ENCODE results near the gene ITIH5. TPM values are rescaled to one million over a fixed set of nuclear protein-coding genes. Genes with fewer than 3 reads are reported as not detected.

The ITIH5 gene
- total and polyA plus RNA-seq, 9 of the 15 experiments (the other 6 are each of a cell fraction or from before 2014, with no cell fraction given): 0.52 to 4.5 (median 2.6) TPM

DNA sequence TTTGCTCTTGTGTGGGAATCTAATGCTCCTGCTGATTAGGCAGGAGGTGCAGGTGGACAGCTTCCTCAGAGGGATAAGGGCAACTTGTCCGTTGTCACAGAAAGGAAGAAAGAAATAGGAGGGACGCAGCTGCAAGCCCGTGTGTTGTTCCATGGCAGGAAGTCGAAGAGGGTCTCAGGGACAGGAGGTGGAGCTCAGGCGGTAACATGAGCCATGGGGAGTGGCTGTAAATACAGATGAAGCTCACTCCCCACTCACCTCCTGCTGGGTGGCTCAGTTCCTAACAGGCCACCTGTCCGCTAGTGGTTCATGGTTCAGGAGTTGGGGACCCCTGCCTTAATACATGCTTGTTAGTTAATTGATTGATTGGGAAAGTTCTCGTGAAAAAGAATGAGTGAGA lies 154.3 kb downstream of the ITIH5 start:
- no TSS peak for BruUV-seq (replicated peaks)
- DNase-seq (ENCODE audit: extremely low read depth in 1 of 4, low spot score in 3 of 4): peak in 1 of 4 experiments; percentile 17
- Histone ChIP-seq H3K4me1 (replicated peaks in 1 of 2; ENCODE audit: control insufficient read depth in 2 of 2, insufficient read depth in 2 of 2, low read length in 2 of 2) (no peaks in the 10 kb centered on the region; a peak in 1 of 5 replicates), H3K36me3 (ENCODE audit: control insufficient read depth, insufficient read depth, low read length) (no peaks in the 10 kb centered on the region), H3K9me3 (replicated peaks; ENCODE audit: control insufficient read depth, insufficient read depth, low read depth, low read length) (no peaks in the 10 kb centered on the region), H3K4me3 (no peak overlapping the region), H2AFZ (ENCODE audit: low read depth, low read length) (peak overlapping the region; percentile 58; the same call in 1 of the 2 replicates), H3K79me2 (ENCODE audit: control insufficient read depth, insufficient read depth, low read length) (no peaks in the 10 kb centered on the region), H3K9me1 (ENCODE audit: control insufficient read depth, insufficient read depth, low read length) (no peaks in the 10 kb centered on the region), H3K27me3 (ENCODE audit: control insufficient read depth in 2 of 2, insufficient read depth in 2 of 2, low read length in 2 of 2) (peaks cover 0 to 6% of the 10 kb centered on the region in 2 experiments; a peak in 1 of 5 replicates), H3K9ac (ENCODE audit: insufficient read depth in 1 of 2, low read depth in 2 of 2, low read length in 2 of 2) (no peak overlapping the region), H3K27ac (ENCODE audit: extremely low read depth, low read depth, low read length) (no peak overlapping the region), H4K20me1 (replicated peaks; ENCODE audit: control insufficient read depth, insufficient read depth, low read length) (no peaks in the 10 kb centered on the region), H3K4me2 (ENCODE audit: insufficient read depth, low read length) (no peak overlapping the region; the same call in 1 of the 2 replicates)
- WGBS (ENCODE audit: insufficient coverage, low coverage, missing lambda C conversion rate): 1% methylated on average over 7 of the region's 7 CpGs
- in situ Hi-C loops (cut with MboI) (no loop called here), intact Hi-C loops (cut with micrococcal nuclease) (no loop called here)
- POLR2A ChIA-PET: no interaction called here
- CTCF ChIA-PET (ENCODE audit: low intra/inter-chr PET ratio): no interaction called here
- TF ChIP-seq XRCC4 (IDR thresholded peaks at IDR 0.05; ENCODE audit: extremely low read depth, insufficient read depth, insufficient read length) (no peak), MTA1 (IDR thresholded peaks at IDR 0.05; ENCODE audit: borderline replicate concordance) (no peak), SP1 (CRISPR knock-in tag; IDR thresholded peaks at IDR 0.05) (no peak), MYBL2 (IDR thresholded peaks at IDR 0.05; ENCODE audit: low read depth) (no peak), MYBL2 (CRISPR knock-in tag; IDR thresholded peaks at IDR 0.05; ENCODE audit: borderline replicate concordance) (no peak), THRAP3 (IDR thresholded peaks at IDR 0.05; ENCODE audit: borderline replicate concordance) (no peak), TCFL5 (CRISPR knock-in tag; conservative IDR thresholded peaks at IDR 0.05) (no peak), CBX2 (IDR thresholded peaks at IDR 0.05; ENCODE audit: insufficient read depth, low read length, poor library complexity, severe bottlenecking) (no peak), RAD21 (CRISPR knock-in tag; conservative IDR thresholded peaks at IDR 0.05 in 1 of 2, IDR thresholded peaks at IDR 0.05 in 1 of 2) (no peak), DMBX1 (CRISPR knock-in tag; IDR thresholded peaks at IDR 0.05; ENCODE audit: borderline replicate concordance) (no peak), ILF3 (IDR thresholded peaks at IDR 0.05; ENCODE audit: borderline replicate concordance) (no peak), KLF6 (CRISPR knock-in tag; IDR thresholded peaks at IDR 0.05; ENCODE audit: borderline replicate concordance) (no peak)
- no peak for FAIRE-seq
- ATAC-seq: peak; percentile 74
